GM12873 (cell line): ENCODE data around the gene RS1.

ENCODE experiments used
- CTCF ChIP-seq: IDR thresholded peaks from 2 replicates; pipeline ENCODE4 v1.5.1; 2012; ENCODE audit warnings: low read depth, mild to moderate bottlenecking, moderate library complexity, low read length, control low read depth; ENCODE audit not compliant: insufficient read depth; ENCODE audit errors: missing control alignments

RS1 gene

GRCh38 chrX:18698737-18699650 lies 27.1 kb upstream of the RS1 start:
- no peak for TF ChIP-seq CTCF

- TF ChIP-seq CTCF, result no peak
Measured at GRCh38 chrX:18696653-18697052, 24.7 kb upstream of the RS1 start.

DNA sequence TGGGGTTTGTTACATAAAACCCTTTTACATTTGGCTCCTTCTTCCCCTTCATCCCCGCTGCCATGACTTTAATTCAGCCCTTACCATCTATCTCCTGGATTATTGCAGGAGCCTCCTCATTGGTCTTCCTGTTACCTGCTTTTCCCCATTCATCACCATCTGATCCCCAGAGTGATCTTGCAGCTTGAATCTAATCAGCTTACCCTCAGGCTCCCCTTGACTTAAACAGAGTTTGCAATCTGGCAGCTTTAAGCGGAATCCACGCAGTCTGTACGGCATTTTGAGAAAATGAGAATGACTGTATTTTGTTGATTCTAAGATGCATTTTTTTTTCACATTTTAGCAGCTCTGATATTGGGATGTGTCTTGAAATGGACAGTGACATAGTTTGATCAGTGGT lies 20.6 kb upstream of the RS1 start:
- no peak for TF ChIP-seq CTCF

DNA sequence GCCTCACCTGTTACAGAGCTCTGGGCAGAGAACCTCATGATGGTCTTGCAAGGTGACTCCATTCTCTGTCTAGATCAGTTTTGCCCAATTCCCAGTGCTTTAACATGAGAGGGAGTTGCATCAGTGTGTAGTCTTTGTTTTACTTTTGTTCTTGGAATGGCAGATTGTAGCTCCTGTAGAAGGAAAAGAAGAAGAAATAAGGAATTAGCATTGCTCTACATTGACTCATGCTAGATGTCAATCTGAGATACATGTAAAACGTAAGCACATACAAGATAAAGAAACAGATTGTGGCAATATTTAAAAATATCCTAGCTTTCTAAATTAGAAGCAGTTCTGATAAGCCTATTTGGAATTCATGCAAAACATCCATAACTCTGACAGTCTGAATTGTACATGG lies 19.5 kb upstream of the RS1 start:
- no peak for TF ChIP-seq CTCF

DNA sequence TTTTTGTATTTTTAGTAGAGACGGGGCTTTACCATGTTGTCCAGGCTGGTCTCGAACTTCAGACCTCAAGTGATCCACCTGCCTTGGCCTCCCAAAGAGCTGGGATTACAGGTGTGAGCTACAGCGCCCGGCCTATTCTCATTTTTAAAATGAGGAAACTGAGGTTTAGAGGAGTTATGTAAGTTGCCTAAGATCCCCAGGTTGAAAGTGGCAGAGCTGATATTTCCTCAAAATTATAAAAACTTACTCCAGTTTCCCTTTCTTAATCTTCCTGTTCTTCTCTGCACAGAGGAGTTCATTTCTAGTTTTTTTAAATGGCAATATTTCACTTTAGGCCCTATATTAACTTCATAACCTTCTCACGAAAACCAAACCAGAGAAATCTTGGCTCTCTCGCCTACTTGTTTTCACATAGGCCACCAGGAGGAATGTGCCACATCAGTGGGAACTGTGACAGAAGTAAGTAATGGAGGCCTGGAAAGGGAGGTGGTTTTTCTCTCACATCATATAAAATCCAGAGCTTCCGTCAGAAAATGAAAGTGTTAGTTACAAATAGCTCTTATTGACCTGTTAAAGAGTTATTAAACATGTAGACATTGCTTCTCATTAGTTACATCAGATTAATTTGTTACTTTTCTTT lies 16.1 kb upstream of the RS1 start:
- TF ChIP-seq CTCF, result no peak

DNA sequence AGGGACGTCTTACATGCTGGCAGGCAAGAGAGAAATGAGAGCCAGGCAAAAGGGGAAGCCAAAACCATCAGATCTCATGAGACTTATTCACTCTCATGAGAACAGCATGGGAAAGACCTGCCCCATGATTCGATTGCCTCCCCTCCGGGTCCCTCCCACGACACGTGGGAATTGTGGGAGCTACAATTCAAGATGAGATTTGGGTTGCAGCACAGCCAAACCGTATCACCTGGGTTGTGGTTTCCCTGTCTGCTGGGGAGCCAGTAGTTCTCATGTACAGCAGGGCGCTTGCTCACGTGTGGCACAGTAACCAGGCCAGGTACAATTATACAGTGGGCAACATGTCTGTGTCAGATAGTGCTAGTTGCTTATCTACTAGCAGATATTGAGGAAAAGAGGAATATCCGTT lies 11.1 kb upstream of the RS1 start:
- TF ChIP-seq CTCF, result no peak

GRCh38 chrX:18681996-18682395 lies 10.1 kb upstream of the RS1 start:
- TF ChIP-seq CTCF, result no peak
